ENCODE measurements around the gene FASN. TPM values are rescaled to one million over a fixed set of nuclear protein-coding genes. Genes with fewer than 3 reads are reported as not detected.

Gene FASN
- total RNA-seq, 1 donor from 2014 or later = 134 TPM

- no peaks in the 10 kb centered on the region for H3K27me3 Mint-ChIP-seq (ENCODE audit: unreplicated experiment)
- no peaks in the 10 kb centered on the region for H3K9me3 Mint-ChIP-seq (ENCODE audit: unreplicated experiment)
- no peaks in the 10 kb centered on the region for H3K36me3 Mint-ChIP-seq (ENCODE audit: unreplicated experiment)
- peaks cover 15% of the 10 kb centered on the region for H3K4me1 Mint-ChIP-seq (ENCODE audit: unreplicated experiment)
- peak overlapping the region; percentile 55 for H3K4me3 Mint-ChIP-seq (ENCODE audit: unreplicated experiment)
- no peak for DNase-seq (ENCODE audit: extremely low spot score, unreplicated experiment)
- H3K27ac Mint-ChIP-seq (ENCODE audit: unreplicated experiment) = no peak overlapping the region
- no peak for TF ChIP-seq CTCF (IDR thresholded peaks at IDR 0.05)
Observed at GRCh38 chr17:82029391-82029790, 68.6 kb downstream of the FASN start.

GRCh38 chr17:82028966-82029365, 69.1 kb downstream of the FASN start:
- Mint-ChIP-seq H3K27ac (ENCODE audit: unreplicated experiment) (no peak overlapping the region), H3K4me3 (ENCODE audit: unreplicated experiment) (no peak overlapping the region)

More at GRCh38 chr17:82028966-82029365, 69.1 kb downstream of the FASN start:
- Mint-ChIP-seq H3K36me3 (ENCODE audit: unreplicated experiment) (no peaks in the 10 kb centered on the region), H3K27me3 (ENCODE audit: unreplicated experiment) (no peaks in the 10 kb centered on the region), H3K9me3 (ENCODE audit: unreplicated experiment) (no peaks in the 10 kb centered on the region), H3K4me1 (ENCODE audit: unreplicated experiment) (peaks cover 18% of the 10 kb centered on the region)
- TF ChIP-seq CTCF (IDR thresholded peaks at IDR 0.05) = no peak
- no peak for DNase-seq (ENCODE audit: extremely low spot score, unreplicated experiment)

Other genes with a start within 250 kb of the FASN start
- 792 and 837 TPM in 2 replicates for gene P4HB, start 237.7 kb downstream of the FASN start, total RNA-seq
- gene ARHGDIA, start 226.9 kb downstream of the FASN start, total RNA-seq = 430 and 433 TPM in 2 replicates
- 72.6 and 78.5 TPM in 2 replicates for gene ALYREF, start 206.7 kb downstream of the FASN start, total RNA-seq
- 119 and 138 TPM in 2 replicates for gene ANAPC11, start 206.5 kb downstream of the FASN start, total RNA-seq
- gene NPB, start 196.0 kb downstream of the FASN start, total RNA-seq = 0.56 and 0.68 TPM in 2 replicates
- 33.2 and 38.0 TPM in 2 replicates for gene PCYT2, start 186.8 kb downstream of the FASN start, total RNA-seq
- 18.8 and 20.9 TPM in 2 replicates for gene SIRT7, start 180.1 kb downstream of the FASN start, total RNA-seq
- gene MAFG, start 170.5 kb downstream of the FASN start, total RNA-seq = 34.7 and 35.6 TPM in 2 replicates
- gene PYCR1, start 160.9 kb downstream of the FASN start, total RNA-seq = 123 and 128 TPM in 2 replicates
- not detected in 2 replicates for gene MYADML2, start 151.0 kb downstream of the FASN start, total RNA-seq
- gene NOTUM, start 137.0 kb downstream of the FASN start, total RNA-seq = 0.30 TPM in 1 of 2 replicates, not detected in the other
- 45.9 and 47.1 TPM in 2 replicates for gene ASPSCR1, start 120.6 kb downstream of the FASN start, total RNA-seq
- gene CENPX, start 75.4 kb downstream of the FASN start, total RNA-seq = 29.4 and 31.7 TPM in 2 replicates
- 9.4 and 9.8 TPM in 2 replicates for gene LRRC45, start 74.9 kb downstream of the FASN start, total RNA-seq
- 19.4 and 21.8 TPM in 2 replicates for gene RAC3, start 66.6 kb downstream of the FASN start, total RNA-seq
- gene DCXR, start 60.5 kb downstream of the FASN start, total RNA-seq = 69.0 and 71.0 TPM in 2 replicates
- 37.3 and 41.0 TPM in 2 replicates for gene RFNG, start 46.4 kb downstream of the FASN start, total RNA-seq
- 100 and 108 TPM in 2 replicates for gene GPS1, start 46.3 kb downstream of the FASN start, total RNA-seq
- gene DUS1L, start 32.4 kb downstream of the FASN start, total RNA-seq = 69.3 and 73.3 TPM in 2 replicates
- gene CCDC57, start 114.6 kb upstream of the FASN start, total RNA-seq = 50.8 and 57.9 TPM in 2 replicates
- gene SLC16A3, start 130.8 kb upstream of the FASN start, total RNA-seq = 12.9 and 18.1 TPM in 2 replicates
- gene CSNK1D, start 175.5 kb upstream of the FASN start, total RNA-seq = 118 and 124 TPM in 2 replicates
- 1.0 TPM in 2 replicates for gene CD7, start 219.4 kb upstream of the FASN start, total RNA-seq
- gene SECTM1, start 235.5 kb upstream of the FASN start, total RNA-seq = 24.1 and 28.6 TPM in 2 replicates

Data from osteocyte (in vitro differentiated cells).